ENCODE data around the gene MLKL. TPM values are rescaled to one million over a fixed set of nuclear protein-coding genes. Genes with fewer than 3 reads are reported as not detected.

The MLKL gene
- total RNA-seq, 1 donor from 2014 or later, result 0.24 TPM

DNA sequence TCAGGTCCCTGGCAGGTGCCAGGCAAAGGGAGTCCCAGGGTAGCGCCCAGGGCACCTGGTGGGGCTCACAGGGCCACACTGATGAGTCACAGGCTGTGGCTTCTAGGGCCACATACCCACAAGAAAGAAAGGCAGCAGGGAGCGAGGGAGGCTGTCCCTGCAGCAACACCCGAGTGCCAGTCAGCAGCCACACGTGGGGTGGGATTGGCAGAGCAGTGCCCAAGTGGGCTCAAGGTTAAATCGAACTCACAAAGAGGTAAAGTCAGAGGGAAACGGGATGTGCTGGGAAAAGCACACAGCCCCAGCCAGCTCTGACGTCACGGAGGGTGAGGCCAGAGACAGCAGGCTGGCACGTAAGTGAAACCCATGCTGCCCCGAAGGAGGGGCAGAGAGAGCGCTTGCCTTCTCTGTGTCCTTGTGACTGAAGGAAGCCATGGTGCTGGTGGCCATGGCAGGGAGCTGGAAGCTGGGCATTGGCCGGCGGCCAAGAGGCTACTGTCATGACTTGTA lies 40.2 kb upstream of the MLKL start:
- no peaks in the 10 kb centered on the region for H3K36me3 Mint-ChIP-seq (ENCODE audit: insufficient read depth)
- no peak overlapping the region for H3K27ac Mint-ChIP-seq
- H3K4me3 Mint-ChIP-seq (ENCODE audit: low read depth), result no peak overlapping the region
- no peaks in the 10 kb centered on the region for H3K9me3 Mint-ChIP-seq (ENCODE audit: low read depth)
- H3K4me1 Mint-ChIP-seq (ENCODE audit: low read depth), result peaks cover 2% of the 10 kb centered on the region
- TF ChIP-seq, protein P1, sequence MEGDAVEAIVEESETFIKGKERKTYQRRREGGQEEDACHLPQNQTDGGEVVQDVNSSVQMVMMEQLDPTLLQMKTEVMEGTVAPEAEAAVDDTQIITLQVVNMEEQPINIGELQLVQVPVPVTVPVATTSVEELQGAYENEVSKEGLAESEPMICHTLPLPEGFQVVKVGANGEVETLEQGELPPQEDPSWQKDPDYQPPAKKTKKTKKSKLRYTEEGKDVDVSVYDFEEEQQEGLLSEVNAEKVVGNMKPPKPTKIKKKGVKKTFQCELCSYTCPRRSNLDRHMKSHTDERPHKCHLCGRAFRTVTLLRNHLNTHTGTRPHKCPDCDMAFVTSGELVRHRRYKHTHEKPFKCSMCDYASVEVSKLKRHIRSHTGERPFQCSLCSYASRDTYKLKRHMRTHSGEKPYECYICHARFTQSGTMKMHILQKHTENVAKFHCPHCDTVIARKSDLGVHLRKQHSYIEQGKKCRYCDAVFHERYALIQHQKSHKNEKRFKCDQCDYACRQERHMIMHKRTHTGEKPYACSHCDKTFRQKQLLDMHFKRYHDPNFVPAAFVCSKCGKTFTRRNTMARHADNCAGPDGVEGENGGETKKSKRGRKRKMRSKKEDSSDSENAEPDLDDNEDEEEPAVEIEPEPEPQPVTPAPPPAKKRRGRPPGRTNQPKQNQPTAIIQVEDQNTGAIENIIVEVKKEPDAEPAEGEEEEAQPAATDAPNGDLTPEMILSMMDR (IDR thresholded peaks at IDR 0.05; ENCODE audit: unreplicated experiment), result no peak
- no peak for DNase-seq (ENCODE audit: low spot score, unreplicated experiment)
- peaks cover 16% of the 10 kb centered on the region for H3K27me3 Mint-ChIP-seq

GRCh38 chr16:74739275-74739674 lies 38.6 kb upstream of the MLKL start:
- H3K27ac Mint-ChIP-seq, result no peak overlapping the region

GRCh38 chr16:74738816-74739215 lies 38.2 kb upstream of the MLKL start:
- H3K4me1 Mint-ChIP-seq (ENCODE audit: low read depth), result peaks cover 4% of the 10 kb centered on the region
- TF ChIP-seq, protein P1 (IDR thresholded peaks at IDR 0.05; ENCODE audit: unreplicated experiment), result no peak
- peak overlapping the region; percentile 10 for H3K27ac Mint-ChIP-seq
- no peak for DNase-seq (ENCODE audit: low spot score, unreplicated experiment)
- H3K4me3 Mint-ChIP-seq (ENCODE audit: low read depth), result no peak overlapping the region
- no peaks in the 10 kb centered on the region for H3K9me3 Mint-ChIP-seq (ENCODE audit: low read depth)
- peaks cover 19% of the 10 kb centered on the region for H3K27me3 Mint-ChIP-seq
- no peaks in the 10 kb centered on the region for H3K36me3 Mint-ChIP-seq (ENCODE audit: insufficient read depth)

More at GRCh38 chr16:74739275-74739674, 38.6 kb upstream of the MLKL start:
- TF ChIP-seq, protein P1 (IDR thresholded peaks at IDR 0.05; ENCODE audit: unreplicated experiment), result no peak
- Mint-ChIP-seq H3K9me3 (ENCODE audit: low read depth) (no peaks in the 10 kb centered on the region), H3K4me1 (ENCODE audit: low read depth) (peaks cover 4% of the 10 kb centered on the region), H3K36me3 (ENCODE audit: insufficient read depth) (no peaks in the 10 kb centered on the region), H3K27me3 (peaks cover 19% of the 10 kb centered on the region), H3K4me3 (ENCODE audit: low read depth) (no peak overlapping the region)
- DNase-seq (ENCODE audit: low spot score, unreplicated experiment), result no peak

GRCh38 chr16:74738113-74738541 lies 37.5 kb upstream of the MLKL start:
- Mint-ChIP-seq H3K36me3 (ENCODE audit: insufficient read depth) (no peaks in the 10 kb centered on the region), H3K9me3 (ENCODE audit: low read depth) (no peaks in the 10 kb centered on the region), H3K4me3 (ENCODE audit: low read depth) (no peak overlapping the region), H3K27ac (no peak overlapping the region), H3K27me3 (peaks cover 19% of the 10 kb centered on the region), H3K4me1 (ENCODE audit: low read depth) (peaks cover 3% of the 10 kb centered on the region)
- DNase-seq (ENCODE audit: low spot score, unreplicated experiment), result no peak
- TF ChIP-seq, protein P1 (IDR thresholded peaks at IDR 0.05; ENCODE audit: unreplicated experiment), result no peak

- DNase-seq (ENCODE audit: low spot score, unreplicated experiment), result no peak
These were observed 36.9 kb upstream of the MLKL start for GRCh38 chr16:74737521-74737920.

More at GRCh38 chr16:74737521-74737920, 36.9 kb upstream of the MLKL start:
- TF ChIP-seq, protein P1 (IDR thresholded peaks at IDR 0.05; ENCODE audit: unreplicated experiment), result no peak
- Mint-ChIP-seq H3K9me3 (ENCODE audit: low read depth) (no peaks in the 10 kb centered on the region), H3K27ac (no peak overlapping the region), H3K36me3 (ENCODE audit: insufficient read depth) (no peaks in the 10 kb centered on the region), H3K27me3 (peaks cover 19% of the 10 kb centered on the region), H3K4me3 (ENCODE audit: low read depth) (no peak overlapping the region), H3K4me1 (ENCODE audit: low read depth) (peaks cover 3% of the 10 kb centered on the region)

All from progenitor cell of endocrine pancreas (in vitro differentiated cells).